Neuronal stem cell (in vitro differentiated cells): ENCODE data around the gene SEC61A2.

Experiments used
- DNase-seq: peaks from one replicate; pipeline ENCODE4 v3.0.0-alpha.2; 2013; ENCODE audit warnings: low spot score
- H2AFZ ChIP-seq: one replicate; pipeline ENCODE4 v1.6.1; 2013; ENCODE audit warnings: mild to moderate bottlenecking, low read length, inconsistent platforms
- H2AK5ac ChIP-seq: 2 replicates; pipeline ENCODE4 v1.6.1; 2013; ENCODE audit warnings: low read depth, mild to moderate bottlenecking, inconsistent platforms, low read length, moderate library complexity, mixed read lengths
- H2BK120ac ChIP-seq: 2 replicates; pipeline ENCODE4 v1.6.1; 2013; ENCODE audit warnings: low read depth, mild to moderate bottlenecking, inconsistent platforms, low read length, moderate library complexity, mixed read lengths
- H2BK12ac ChIP-seq: one replicate; pipeline ENCODE4 v1.6.1; 2013; ENCODE audit warnings: low read length, inconsistent platforms
- H2BK15ac ChIP-seq: 2 replicates; pipeline ENCODE4 v1.6.1; 2013; ENCODE audit warnings: mild to moderate bottlenecking, low read length, inconsistent platforms, mixed read lengths
- H2BK5ac ChIP-seq: one replicate; pipeline ENCODE4 v1.6.1; 2013; ENCODE audit warnings: inconsistent platforms, mild to moderate bottlenecking, low read length, moderate library complexity
- H3K14ac ChIP-seq: one replicate; pipeline ENCODE4 v1.6.1; 2013; ENCODE audit warnings: low read length, inconsistent platforms
- H3K18ac ChIP-seq: 2 replicates; pipeline ENCODE4 v1.6.1; 2013; ENCODE audit warnings: low read length, inconsistent platforms
- H3K23ac ChIP-seq: 2 replicates; pipeline ENCODE4 v1.6.1; 2013; ENCODE audit warnings: low read depth, mild to moderate bottlenecking, mixed read lengths, low read length, inconsistent platforms; ENCODE audit not compliant: poor library complexity
- H3K27ac ChIP-seq: replicated peaks from 3 replicates; pipeline ENCODE4 v1.5.1; 2013; ENCODE audit warnings: low read length, inconsistent platforms
- H3K27me3 ChIP-seq, 3 experiments: 2 replicates each; pipeline ENCODE4 v1.6.1; 2013; ENCODE audit warnings: low read length in 3 of 3, mild to moderate bottlenecking in 2 of 3, inconsistent platforms in 1 of 3, low read depth in 1 of 3, mixed read lengths in 1 of 3, moderate library complexity in 1 of 3; ENCODE audit not compliant: control insufficient read depth in 3 of 3, insufficient read depth in 3 of 3
- H3K36me3 ChIP-seq, 2 donors: replicated peaks in 1 of 2; 2 replicates each; pipeline ENCODE4 v1.6.1; 2013; ENCODE audit warnings: low read length in 2 of 2; ENCODE audit not compliant: control insufficient read depth in 2 of 2, insufficient read depth in 2 of 2
- H3K4ac ChIP-seq: 2 replicates; pipeline ENCODE4 v1.6.1; 2013; ENCODE audit warnings: inconsistent platforms, mild to moderate bottlenecking, low read length, moderate library complexity
- H3K4me1 ChIP-seq, 2 donors: 1 replicate in 1 of 2; 2 replicates in 1 of 2; pipeline ENCODE4 v1.6.1; 2013; ENCODE audit warnings: low read length in 2 of 2, low read depth in 1 of 2; ENCODE audit not compliant: control insufficient read depth in 2 of 2, insufficient read depth in 1 of 2
- H3K4me2 ChIP-seq: one replicate; pipeline ENCODE4 v1.6.1; 2013; ENCODE audit warnings: mild to moderate bottlenecking, low read length, inconsistent platforms; ENCODE audit not compliant: insufficient read depth, poor library complexity, severe bottlenecking
- H3K4me3 ChIP-seq, 2 donors: 2 replicates each; pipeline ENCODE4 v1.5.1; 2013; ENCODE audit warnings: low read length in 2 of 2, mild to moderate bottlenecking in 2 of 2, inconsistent platforms in 1 of 2, moderate library complexity in 1 of 2
- H3K79me1 ChIP-seq: one replicate; pipeline ENCODE4 v1.6.1; 2013; ENCODE audit warnings: low read depth, mild to moderate bottlenecking, inconsistent platforms, low read length, moderate library complexity
- H3K9ac ChIP-seq: one replicate; pipeline ENCODE4 v1.6.1; 2013; ENCODE audit warnings: mild to moderate bottlenecking, low read depth, low read length, inconsistent platforms; ENCODE audit not compliant: poor library complexity
- H3K9me3 ChIP-seq, 2 donors: replicated peaks in 1 of 2; 2 replicates each; pipeline versions ENCODE3 to v1.6.1; 2013; ENCODE audit warnings: low read length in 2 of 2, mild to moderate bottlenecking in 2 of 2, inconsistent platforms in 1 of 2, low read depth in 1 of 2, mixed read lengths in 1 of 2, moderate library complexity in 1 of 2; ENCODE audit not compliant: control insufficient read depth in 2 of 2, insufficient read depth in 1 of 2
- H4K8ac ChIP-seq: one replicate; pipeline ENCODE4 v1.6.1; 2013; ENCODE audit warnings: low read depth, mild to moderate bottlenecking, inconsistent platforms, low read length, moderate library complexity
- H4K91ac ChIP-seq: one replicate; pipeline ENCODE4 v1.6.1; 2013; ENCODE audit warnings: low read length, low read depth, mild to moderate bottlenecking, inconsistent platforms; ENCODE audit not compliant: poor library complexity
- WGBS, 2 donors: extraction: QIAGEN DNeasy Blood & Tissue Kit; methylation state at CpG; one replicate each; pipeline ENCODE4 v1.1.7; 2013; ENCODE audit warnings: missing lambda C conversion rate in 2 of 2, mixed read lengths in 1 of 2; ENCODE audit not compliant: insufficient read length in 2 of 2, insufficient replicate concordance in 1 of 2; ENCODE audit errors: extremely low coverage in 2 of 2; 5-methylcytosine and 5-hydroxymethylcytosine counted together

Gene SEC61A2

DNA sequence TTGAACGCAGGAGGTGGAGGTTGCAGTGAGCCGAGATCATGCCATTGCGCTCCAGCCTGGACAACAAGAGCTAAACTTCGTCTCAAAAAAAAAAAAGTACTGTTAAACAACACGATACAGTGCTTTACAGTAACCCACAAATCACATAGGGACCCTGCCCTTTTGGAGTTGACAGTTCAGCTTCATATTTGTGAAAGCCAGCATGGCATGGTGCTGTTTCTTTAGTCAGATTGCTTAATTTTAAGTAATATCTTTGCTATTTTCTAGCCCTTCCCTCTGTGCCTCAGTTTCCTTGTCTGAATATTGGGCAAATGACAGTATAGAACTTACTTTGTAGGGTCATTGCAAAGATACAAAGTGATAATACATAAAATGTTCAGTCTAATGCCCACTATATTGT, 71.4 kb downstream of the SEC61A2 start:
- H3K4me2 ChIP-seq, result no peak overlapping the region
- H3K4me1 ChIP-seq, result no peaks in the 10 kb centered on the region
- no peak overlapping the region for H3K9ac ChIP-seq
- H3K36me3 ChIP-seq, result peaks cover 18 to 74% of the 10 kb centered on the region in 2 donors
- no peak overlapping the region for H3K18ac ChIP-seq
- no peak overlapping the region for H2AK5ac ChIP-seq
- H3K4ac ChIP-seq, result no peak overlapping the region
- WGBS, 2 donors, result no CpG with 5 or more reads among the region's 5 CpGs
- H2BK120ac ChIP-seq, result no peak overlapping the region
- H3K4me3 ChIP-seq, result no peak overlapping the region
- H2BK12ac ChIP-seq, result no peak overlapping the region
- no peak for DNase-seq
- H3K79me1 ChIP-seq, result peaks cover 10% of the 10 kb centered on the region
- H2BK5ac ChIP-seq, result no peak overlapping the region
- H3K14ac ChIP-seq, result no peak overlapping the region
- no peaks in the 10 kb centered on the region for H3K9me3 ChIP-seq
- no peak overlapping the region for H4K91ac ChIP-seq
- H2AFZ ChIP-seq, result no peak overlapping the region
- H3K23ac ChIP-seq, result no peak overlapping the region
- no peak overlapping the region for H3K27ac ChIP-seq
- H3K27me3 ChIP-seq, result no peaks in the 10 kb centered on the region
- H2BK15ac ChIP-seq, result no peak overlapping the region
- no peak overlapping the region for H4K8ac ChIP-seq

DNA sequence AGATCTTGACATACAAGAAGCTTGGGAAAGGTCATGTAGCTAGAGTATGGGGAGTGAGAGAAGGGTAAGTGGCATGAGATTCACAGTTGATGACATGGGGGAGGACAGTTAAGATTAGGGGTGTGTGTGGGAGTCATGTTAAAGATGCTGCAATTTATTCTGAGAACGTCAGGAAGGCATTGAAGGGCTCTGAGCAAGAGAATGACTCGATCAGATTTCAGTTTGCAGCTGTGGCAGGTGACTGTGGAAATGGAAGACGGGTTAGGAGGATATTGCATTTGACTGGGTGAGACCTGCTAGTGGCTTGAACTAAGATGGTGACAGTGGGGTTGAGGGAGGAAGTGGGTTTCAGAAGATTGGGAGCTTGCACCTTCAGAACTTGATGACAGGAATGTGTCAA, 72.1 kb downstream of the SEC61A2 start:
- H2BK12ac ChIP-seq, result no peak overlapping the region
- peaks cover 18 to 80% of the 10 kb centered on the region in 2 donors for H3K36me3 ChIP-seq
- no peak overlapping the region for H4K8ac ChIP-seq
- no peak overlapping the region for H3K9ac ChIP-seq
- no peak overlapping the region for H2AFZ ChIP-seq
- H3K27ac ChIP-seq, result no peak overlapping the region
- no peak overlapping the region for H2BK120ac ChIP-seq
- H3K79me1 ChIP-seq, result peaks cover 7% of the 10 kb centered on the region
- no peaks in the 10 kb centered on the region for H3K4me1 ChIP-seq
- H3K9me3 ChIP-seq, result no peaks in the 10 kb centered on the region
- H2AK5ac ChIP-seq, result no peak overlapping the region
- DNase-seq, result no peak
- no peak overlapping the region for H3K4me3 ChIP-seq
- no CpG with 5 or more reads among the region's 3 CpGs for WGBS, 2 donors
- H3K14ac ChIP-seq, result no peak overlapping the region
- no peak overlapping the region for H3K18ac ChIP-seq
- H3K4me2 ChIP-seq, result no peak overlapping the region
- no peak overlapping the region for H2BK5ac ChIP-seq
- H4K91ac ChIP-seq, result no peak overlapping the region
- no peak overlapping the region for H3K23ac ChIP-seq
- no peaks in the 10 kb centered on the region for H3K27me3 ChIP-seq
- no peak overlapping the region for H3K4ac ChIP-seq
- no peak overlapping the region for H2BK15ac ChIP-seq

DNA sequence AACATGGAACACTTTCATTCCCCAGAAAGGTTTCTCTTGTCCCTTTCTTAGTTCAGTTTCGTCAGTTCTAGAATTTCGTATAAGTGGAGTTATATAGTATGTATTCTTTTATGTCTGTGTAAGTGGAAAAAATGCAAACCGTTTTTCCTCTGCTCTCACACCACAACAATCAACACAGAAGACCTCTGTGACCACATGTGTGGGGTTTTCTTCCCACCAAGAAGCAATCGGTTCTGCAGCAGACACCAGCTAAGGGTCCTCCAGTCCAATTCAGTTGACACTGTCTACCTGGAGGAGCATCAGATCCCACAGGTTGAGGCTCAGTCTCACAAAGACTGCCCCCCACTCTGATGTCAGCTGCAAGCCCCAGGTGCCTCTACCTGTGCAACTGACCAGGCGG, 72.7 kb downstream of the SEC61A2 start:
- Histone ChIP-seq H4K8ac (no peak overlapping the region), H3K4me1 (no peaks in the 10 kb centered on the region), H2AK5ac (no peak overlapping the region), H4K91ac (no peak overlapping the region), H2BK15ac (no peak overlapping the region), H3K9me3 (no peaks in the 10 kb centered on the region), H2BK120ac (no peak overlapping the region), H3K79me1 (peaks cover 7% of the 10 kb centered on the region), H3K4ac (no peak overlapping the region), H3K27ac (no peak overlapping the region), H3K23ac (no peak overlapping the region), H3K9ac (no peak overlapping the region), H3K4me3 (no peak overlapping the region), H3K27me3 (no peaks in the 10 kb centered on the region), H3K18ac (no peak overlapping the region), H3K36me3 (peaks cover 18 to 85% of the 10 kb centered on the region in 2 donors), H2AFZ (no peak overlapping the region), H2BK5ac (no peak overlapping the region), H3K4me2 (no peak overlapping the region), H3K14ac (no peak overlapping the region), H2BK12ac (no peak overlapping the region)
- no peak for DNase-seq
- no CpG with 5 or more reads among the region's 5 CpGs for WGBS, 2 donors

DNA sequence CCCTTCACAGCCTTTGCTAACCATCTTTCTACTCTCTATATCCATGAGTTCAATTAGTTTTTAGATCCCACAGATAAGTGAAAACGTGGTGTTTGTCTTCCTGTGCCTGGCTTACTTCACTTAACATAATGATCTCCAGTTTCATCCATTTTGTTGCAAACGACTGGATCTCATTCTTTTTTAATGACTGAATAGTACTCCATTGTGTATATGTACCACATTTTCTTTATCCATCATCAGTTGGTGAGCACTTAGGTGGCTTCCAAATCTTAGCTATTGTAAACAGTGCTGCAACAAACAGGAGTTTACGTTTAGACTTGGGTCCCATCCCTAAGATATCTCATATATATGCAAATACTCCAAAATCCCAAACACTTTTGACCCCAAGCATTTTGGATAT, 75.6 kb downstream of the SEC61A2 start:
- DNase-seq, result no peak
- Histone ChIP-seq H3K14ac (no peak overlapping the region), H3K9me3 (peaks cover 0 to 1% of the 10 kb centered on the region in 2 donors), H2AFZ (no peak overlapping the region), H3K18ac (no peak overlapping the region), H2AK5ac (no peak overlapping the region), H2BK120ac (no peak overlapping the region), H3K4ac (no peak overlapping the region), H3K23ac (no peak overlapping the region), H4K91ac (no peak overlapping the region), H3K36me3 (peaks cover 24 to 96% of the 10 kb centered on the region in 2 donors), H3K4me1 (no peaks in the 10 kb centered on the region), H3K27me3 (no peaks in the 10 kb centered on the region), H4K8ac (no peak overlapping the region), H3K27ac (no peak overlapping the region), H2BK12ac (no peak overlapping the region), H3K4me3 (no peak overlapping the region), H2BK5ac (no peak overlapping the region), H3K9ac (no peak overlapping the region), H3K4me2 (no peak overlapping the region), H2BK15ac (no peak overlapping the region), H3K79me1 (peaks cover 10% of the 10 kb centered on the region)
- WGBS, 2 donors, result no CpG with 5 or more reads among the region's 3 CpGs
